Measurements from ENCODE around the gene MISP.

Gene MISP

DNA sequence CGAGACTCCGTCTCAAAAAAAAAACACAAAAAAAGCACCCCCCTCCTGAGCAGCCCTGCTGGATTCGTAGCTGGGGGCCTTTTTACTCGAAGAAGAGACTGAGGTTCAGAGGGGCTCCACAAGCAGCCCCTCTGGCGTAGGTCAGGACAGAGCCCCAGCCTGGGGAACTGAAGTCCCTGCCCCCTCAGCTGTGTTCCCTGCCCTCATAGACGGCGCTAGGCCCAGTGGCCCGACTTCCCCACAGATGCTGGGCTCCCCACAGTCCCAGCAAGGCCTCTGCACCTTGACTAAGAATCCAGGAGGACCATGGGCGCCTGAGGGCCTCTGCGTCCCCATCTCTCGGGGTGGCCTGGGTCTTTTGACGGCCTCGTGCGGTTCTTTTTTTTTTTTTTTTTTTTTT is 1.1 kb upstream of the MISP start:
- no peak overlapping the region for H3K4me3 ChIP-seq (ENCODE audit: extremely low read depth, insufficient read depth, low read length, poor library complexity, severe bottlenecking)
- no peak overlapping the region for H3K27ac ChIP-seq (ENCODE audit: low read depth, low read length, severe bottlenecking)
- 91 to 92% methylated on average over 7 to 8 of the region's 14 CpGs for WGBS, 2 experiments (ENCODE audit: insufficient coverage in 2 of 2)
- H3K9me3 ChIP-seq (ENCODE audit: control insufficient read depth, low read length) = peaks cover 18% of the 10 kb centered on the region
- peaks cover 10% of the 10 kb centered on the region for H3K4me1 ChIP-seq (ENCODE audit: control insufficient read depth, insufficient read depth, low read length, poor library complexity, severe bottlenecking)
- H3K36me3 ChIP-seq (ENCODE audit: control insufficient read depth, insufficient read depth, low read length) = no peaks in the 10 kb centered on the region

DNA sequence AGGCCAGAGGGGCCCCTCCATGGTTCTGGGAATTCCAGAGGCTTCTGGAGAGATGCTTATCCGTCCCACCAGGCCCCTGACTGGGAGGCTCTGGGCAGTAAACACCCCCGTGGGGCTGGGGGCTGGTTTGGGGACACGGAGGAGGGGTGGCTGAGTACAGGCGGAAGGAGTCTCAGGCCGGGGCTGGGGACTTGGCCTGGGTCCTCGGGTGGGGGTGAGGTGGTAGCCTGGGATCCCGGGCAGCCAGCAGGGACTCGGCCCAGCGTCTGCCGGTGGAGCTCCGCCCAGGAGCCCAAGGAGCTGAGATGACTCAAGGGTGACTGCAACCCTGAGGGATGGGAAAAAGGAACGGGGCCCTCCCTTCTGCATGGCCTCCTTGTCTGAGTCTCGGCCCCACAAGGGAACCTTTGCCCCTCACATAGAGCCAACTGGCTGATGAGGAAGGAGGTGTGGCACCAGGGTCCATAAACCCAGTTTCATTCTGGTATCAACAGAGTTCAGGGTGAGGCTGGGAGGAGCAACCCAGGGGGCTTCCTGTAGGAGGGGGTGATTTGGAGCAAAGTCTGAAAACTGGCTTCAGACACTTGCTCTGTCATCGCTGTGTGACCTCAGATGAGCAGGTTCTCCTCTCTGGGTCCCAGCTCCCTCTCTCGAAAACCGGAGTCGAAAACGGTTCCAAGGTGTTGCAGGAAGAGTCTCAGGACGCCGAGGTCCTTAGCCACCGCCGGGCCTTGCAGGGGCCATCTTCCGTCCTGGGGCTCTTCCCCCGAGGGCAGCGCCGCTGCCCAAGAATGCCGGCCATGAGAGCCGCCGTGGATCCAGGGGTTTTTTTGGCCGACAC is 809 bp downstream of the MISP start:
- no peaks in the 10 kb centered on the region for H3K36me3 ChIP-seq (ENCODE audit: control insufficient read depth, insufficient read depth, low read length)
- H3K4me3 ChIP-seq (ENCODE audit: extremely low read depth, insufficient read depth, low read length, poor library complexity, severe bottlenecking) = no peak overlapping the region
- peak overlapping the region; percentile 36 for H3K27ac ChIP-seq (ENCODE audit: low read depth, low read length, severe bottlenecking)
- peaks cover 16% of the 10 kb centered on the region for H3K9me3 ChIP-seq (ENCODE audit: control insufficient read depth, low read length)
- H3K4me1 ChIP-seq (ENCODE audit: control insufficient read depth, insufficient read depth, low read length, poor library complexity, severe bottlenecking) = peaks cover 10% of the 10 kb centered on the region
- 78% methylated on average over 25 to 27 of the region's 30 CpGs for WGBS, 2 experiments (ENCODE audit: insufficient coverage in 2 of 2)

DNA sequence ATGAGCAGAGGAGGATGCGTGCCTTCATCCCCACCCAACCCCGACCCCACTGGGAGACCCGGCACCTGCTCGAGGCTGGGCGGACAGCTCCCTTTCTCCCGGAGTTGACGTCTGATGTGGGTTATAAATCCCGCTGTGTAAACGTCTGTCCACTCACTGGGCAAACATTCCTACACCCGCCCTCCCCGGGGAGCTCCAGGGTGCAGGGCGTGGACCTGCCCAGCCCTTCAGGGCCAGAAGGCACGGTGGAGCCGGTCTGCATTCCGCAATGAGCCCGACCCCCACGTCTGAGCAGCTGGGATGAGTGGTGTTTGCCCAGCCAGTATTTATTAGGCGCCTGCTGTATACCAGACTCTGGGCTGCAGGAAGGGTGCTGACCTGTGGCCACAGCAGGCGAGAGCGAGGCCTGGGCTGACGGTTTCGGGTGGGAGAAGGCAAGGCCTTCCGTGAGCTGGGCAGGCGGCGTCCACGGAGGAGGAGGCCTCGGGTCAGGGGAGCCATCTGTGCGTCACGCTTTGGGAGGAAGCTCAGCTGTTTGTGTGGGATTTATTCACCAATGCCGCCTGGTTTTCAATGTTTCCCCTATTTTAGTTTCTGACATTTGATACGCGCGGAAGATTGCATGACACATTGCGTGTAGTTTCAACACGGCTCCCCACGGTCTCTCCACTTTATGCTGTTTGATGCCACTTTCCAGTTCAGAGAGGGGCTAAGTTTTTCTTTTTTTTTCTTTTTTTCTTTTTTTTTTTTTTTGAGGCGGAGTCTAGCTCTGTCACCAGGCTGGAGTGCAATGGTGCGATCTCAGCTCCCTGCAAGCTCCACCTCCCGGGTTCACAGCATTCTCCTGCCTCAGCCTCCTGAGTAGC is 2.0 kb downstream of the MISP start:
- Histone ChIP-seq H3K9me3 (ENCODE audit: control insufficient read depth, low read length) (peaks cover 11% of the 10 kb centered on the region), H3K4me1 (ENCODE audit: control insufficient read depth, insufficient read depth, low read length, poor library complexity, severe bottlenecking) (peaks cover 10% of the 10 kb centered on the region), H3K36me3 (ENCODE audit: control insufficient read depth, insufficient read depth, low read length) (no peaks in the 10 kb centered on the region), H3K4me3 (ENCODE audit: extremely low read depth, insufficient read depth, low read length, poor library complexity, severe bottlenecking) (no peak overlapping the region), H3K27ac (ENCODE audit: low read depth, low read length, severe bottlenecking) (peak overlapping the region; percentile 59)
- WGBS, 2 experiments (ENCODE audit: insufficient coverage in 2 of 2) = 82 to 92% methylated on average over 24 to 32 of the region's 39 CpGs

DNA sequence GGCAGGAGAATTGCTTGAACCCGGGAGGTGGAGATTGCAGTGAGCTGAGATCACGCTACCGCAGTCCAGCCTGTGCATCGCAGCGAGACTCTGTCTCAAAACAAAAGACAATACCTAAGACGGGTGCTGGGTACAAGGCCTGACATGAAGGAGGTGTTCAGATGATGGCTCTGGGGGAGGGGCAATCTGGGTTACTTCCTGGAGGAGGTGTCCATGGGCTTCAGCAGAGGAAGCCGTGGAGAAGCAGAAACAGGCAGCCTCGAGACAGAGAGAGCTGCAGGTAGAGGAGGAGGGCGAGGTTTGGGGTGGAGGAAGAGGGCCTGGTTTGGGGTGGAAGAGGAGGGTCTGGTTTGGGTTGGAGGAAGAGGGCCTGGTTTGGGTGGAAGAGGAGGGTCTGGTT is 3.6 kb downstream of the MISP start:
- no peaks in the 10 kb centered on the region for H3K36me3 ChIP-seq (ENCODE audit: control insufficient read depth, insufficient read depth, low read length)
- H3K4me1 ChIP-seq (ENCODE audit: control insufficient read depth, insufficient read depth, low read length, poor library complexity, severe bottlenecking) = peaks cover 10% of the 10 kb centered on the region
- no peak overlapping the region for H3K4me3 ChIP-seq (ENCODE audit: extremely low read depth, insufficient read depth, low read length, poor library complexity, severe bottlenecking)
- 90 to 94% methylated on average over 6 to 9 of the region's 9 CpGs for WGBS, 2 experiments (ENCODE audit: insufficient coverage in 2 of 2)
- peaks cover 10% of the 10 kb centered on the region for H3K9me3 ChIP-seq (ENCODE audit: control insufficient read depth, low read length)
- H3K27ac ChIP-seq (ENCODE audit: low read depth, low read length, severe bottlenecking) = no peak overlapping the region

DNA sequence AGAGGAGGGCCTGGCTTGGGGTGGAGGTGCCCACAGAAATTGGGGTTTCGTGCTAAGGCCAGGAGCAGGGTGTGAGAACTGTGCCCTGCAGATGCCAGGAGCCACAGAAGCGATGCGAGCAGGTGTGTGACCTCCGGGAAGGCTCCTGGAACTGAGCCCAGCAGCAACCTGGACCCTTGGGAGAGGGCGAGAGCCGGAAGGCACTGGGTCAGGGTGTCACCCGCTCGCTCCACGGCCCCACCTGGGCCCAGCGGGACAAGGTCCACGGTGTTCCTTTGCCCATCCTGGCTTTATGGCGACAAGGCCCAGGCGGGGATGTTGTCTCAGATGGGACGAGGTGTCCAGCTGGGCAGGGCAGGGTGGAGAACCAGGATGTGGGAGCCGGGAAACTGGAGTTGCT is 4.2 kb downstream of the MISP start:
- Histone ChIP-seq H3K4me1 (ENCODE audit: control insufficient read depth, insufficient read depth, low read length, poor library complexity, severe bottlenecking) (peaks cover 10% of the 10 kb centered on the region), H3K9me3 (ENCODE audit: control insufficient read depth, low read length) (peaks cover 10% of the 10 kb centered on the region), H3K36me3 (ENCODE audit: control insufficient read depth, insufficient read depth, low read length) (no peaks in the 10 kb centered on the region), H3K4me3 (ENCODE audit: extremely low read depth, insufficient read depth, low read length, poor library complexity, severe bottlenecking) (no peak overlapping the region), H3K27ac (ENCODE audit: low read depth, low read length, severe bottlenecking) (no peak overlapping the region)
- 93 to 94% methylated on average over 11 to 13 of the region's 15 CpGs for WGBS, 2 experiments (ENCODE audit: insufficient coverage in 2 of 2)

DNA sequence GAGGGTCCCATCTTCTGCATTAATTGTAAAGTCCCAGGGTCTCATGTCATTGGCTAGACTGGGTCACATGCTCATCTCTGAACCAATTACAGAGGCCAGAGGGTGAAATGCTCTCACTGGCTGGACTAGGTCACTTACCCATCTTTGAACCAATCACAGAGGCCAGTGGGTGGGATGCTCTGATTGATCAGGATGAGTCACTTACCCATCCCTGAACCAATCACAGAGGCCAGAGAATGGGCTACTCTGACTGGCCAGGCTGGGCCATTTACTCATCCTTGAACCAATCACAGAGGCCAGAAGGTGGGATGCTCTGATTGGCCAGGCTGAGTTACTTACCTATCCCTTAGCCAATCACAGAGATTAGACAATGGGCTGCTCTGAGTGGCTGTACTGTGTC is 5.3 kb downstream of the MISP start:
- Histone ChIP-seq H3K36me3 (ENCODE audit: control insufficient read depth, insufficient read depth, low read length) (no peaks in the 10 kb centered on the region), H3K4me1 (ENCODE audit: control insufficient read depth, insufficient read depth, low read length, poor library complexity, severe bottlenecking) (peaks cover 8% of the 10 kb centered on the region), H3K27ac (ENCODE audit: low read depth, low read length, severe bottlenecking) (no peak overlapping the region), H3K4me3 (ENCODE audit: extremely low read depth, insufficient read depth, low read length, poor library complexity, severe bottlenecking) (no peak overlapping the region), H3K9me3 (ENCODE audit: control insufficient read depth, low read length) (peaks cover 10% of the 10 kb centered on the region)

DNA sequence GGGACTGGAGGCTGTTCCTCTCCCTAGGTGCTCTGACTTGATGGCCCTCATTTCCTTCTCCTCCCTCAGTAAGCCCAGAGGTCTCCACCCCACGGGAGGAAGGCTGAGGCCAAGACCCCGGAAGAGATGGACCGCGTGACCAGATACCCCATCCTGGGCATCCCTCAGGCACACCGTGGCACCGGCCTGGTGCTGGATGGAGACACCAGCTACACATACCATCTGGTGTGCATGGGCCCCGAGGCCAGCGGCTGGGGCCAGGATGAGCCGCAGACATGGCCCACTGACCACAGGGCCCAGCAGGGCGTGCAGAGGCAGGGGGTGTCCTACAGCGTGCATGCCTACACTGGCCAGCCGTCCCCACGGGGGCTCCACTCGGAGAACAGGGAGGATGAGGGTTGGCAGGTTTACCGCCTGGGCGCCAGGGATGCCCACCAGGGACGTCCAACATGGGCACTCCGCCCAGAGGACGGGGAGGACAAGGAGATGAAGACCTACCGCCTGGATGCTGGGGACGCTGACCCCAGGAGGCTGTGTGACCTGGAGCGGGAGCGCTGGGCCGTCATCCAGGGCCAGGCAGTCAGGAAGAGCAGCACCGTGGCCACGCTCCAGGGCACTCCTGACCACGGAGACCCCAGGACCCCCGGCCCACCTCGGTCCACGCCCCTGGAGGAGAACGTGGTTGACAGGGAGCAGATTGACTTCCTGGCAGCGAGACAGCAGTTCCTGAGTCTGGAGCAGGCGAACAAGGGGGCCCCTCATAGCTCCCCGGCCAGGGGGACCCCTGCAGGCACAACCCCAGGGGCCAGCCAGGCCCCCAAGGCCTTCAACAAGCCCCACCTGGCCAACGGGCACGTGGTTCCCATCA is 6.1 kb downstream of the MISP start:
- 96 to 97% methylated on average over 31 to 36 of the region's 36 CpGs for WGBS, 2 experiments (ENCODE audit: insufficient coverage in 2 of 2)
- Histone ChIP-seq H3K27ac (ENCODE audit: low read depth, low read length, severe bottlenecking) (no peak overlapping the region), H3K4me3 (ENCODE audit: extremely low read depth, insufficient read depth, low read length, poor library complexity, severe bottlenecking) (no peak overlapping the region), H3K36me3 (ENCODE audit: control insufficient read depth, insufficient read depth, low read length) (no peaks in the 10 kb centered on the region), H3K4me1 (ENCODE audit: control insufficient read depth, insufficient read depth, low read length, poor library complexity, severe bottlenecking) (no peaks in the 10 kb centered on the region), H3K9me3 (ENCODE audit: control insufficient read depth, low read length) (peaks cover 10% of the 10 kb centered on the region)

DNA sequence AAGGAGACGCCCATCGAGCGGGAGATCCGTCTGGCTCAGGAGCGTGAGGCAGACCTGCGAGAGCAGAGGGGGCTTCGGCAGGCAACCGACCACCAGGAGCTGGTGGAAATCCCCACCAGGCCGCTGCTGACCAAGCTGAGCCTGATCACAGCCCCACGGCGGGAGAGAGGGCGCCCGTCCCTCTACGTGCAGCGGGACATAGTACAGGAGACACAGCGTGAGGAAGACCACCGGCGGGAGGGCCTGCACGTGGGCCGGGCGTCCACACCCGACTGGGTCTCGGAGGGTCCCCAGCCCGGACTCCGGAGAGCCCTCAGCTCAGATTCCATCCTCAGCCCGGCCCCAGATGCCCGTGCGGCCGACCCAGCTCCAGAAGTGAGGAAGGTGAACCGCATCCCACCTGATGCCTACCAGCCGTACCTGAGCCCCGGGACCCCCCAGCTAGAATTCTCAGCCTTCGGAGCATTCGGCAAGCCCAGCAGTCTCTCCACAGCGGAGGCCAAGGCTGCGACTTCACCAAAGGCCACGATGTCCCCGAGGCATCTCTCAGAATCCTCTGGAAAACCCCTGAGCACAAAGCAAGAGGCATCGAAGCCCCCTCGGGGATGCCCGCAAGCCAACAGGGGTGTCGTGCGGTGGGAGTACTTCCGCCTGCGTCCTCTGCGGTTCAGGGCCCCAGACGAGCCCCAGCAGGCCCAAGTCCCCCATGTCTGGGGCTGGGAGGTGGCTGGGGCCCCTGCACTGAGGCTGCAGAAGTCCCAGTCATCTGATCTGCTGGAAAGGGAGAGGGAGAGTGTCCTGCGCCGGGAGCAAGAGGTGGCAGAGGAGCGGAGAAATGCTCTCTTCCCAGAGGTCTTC is 7.1 kb downstream of the MISP start:
- no peak overlapping the region for H3K4me3 ChIP-seq (ENCODE audit: extremely low read depth, insufficient read depth, low read length, poor library complexity, severe bottlenecking)
- H3K9me3 ChIP-seq (ENCODE audit: control insufficient read depth, low read length) = peaks cover 10% of the 10 kb centered on the region
- H3K4me1 ChIP-seq (ENCODE audit: control insufficient read depth, insufficient read depth, low read length, poor library complexity, severe bottlenecking) = no peaks in the 10 kb centered on the region
- no peak overlapping the region for H3K27ac ChIP-seq (ENCODE audit: low read depth, low read length, severe bottlenecking)
- WGBS, 2 experiments (ENCODE audit: insufficient coverage in 2 of 2) = 91 to 94% methylated on average over 37 to 48 of the region's 50 CpGs
- H3K36me3 ChIP-seq (ENCODE audit: control insufficient read depth, insufficient read depth, low read length) = no peaks in the 10 kb centered on the region

DNA sequence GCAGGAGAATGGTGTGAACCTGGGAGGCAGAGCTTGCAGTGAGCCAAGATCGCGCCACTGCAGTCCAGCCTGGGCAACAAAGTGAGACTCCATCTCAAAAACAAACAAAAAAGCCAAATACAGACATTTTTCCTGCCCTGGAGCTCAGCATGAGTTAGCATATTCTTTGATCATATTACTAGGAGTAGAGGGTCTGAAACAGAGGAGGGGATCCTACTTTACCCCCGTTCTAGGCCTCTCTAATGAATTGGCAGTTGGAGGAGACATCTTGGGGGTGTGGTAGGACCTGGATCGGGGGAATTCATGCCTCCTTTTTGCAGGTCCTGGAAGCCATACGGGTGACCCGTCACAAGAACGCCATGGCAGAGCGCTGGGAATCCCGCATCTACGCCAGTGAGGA is 12.3 kb downstream of the MISP start:
- 91 to 98% methylated on average over 6 to 8 of the region's 10 CpGs for WGBS, 2 experiments (ENCODE audit: insufficient coverage in 2 of 2)
- H3K27ac ChIP-seq (ENCODE audit: low read depth, low read length, severe bottlenecking) = no peak overlapping the region
- H3K9me3 ChIP-seq (ENCODE audit: control insufficient read depth, low read length) = no peaks in the 10 kb centered on the region
- H3K4me1 ChIP-seq (ENCODE audit: control insufficient read depth, insufficient read depth, low read length, poor library complexity, severe bottlenecking) = no peaks in the 10 kb centered on the region
- no peaks in the 10 kb centered on the region for H3K36me3 ChIP-seq (ENCODE audit: control insufficient read depth, insufficient read depth, low read length)
- H3K4me3 ChIP-seq (ENCODE audit: extremely low read depth, insufficient read depth, low read length, poor library complexity, severe bottlenecking) = no peak overlapping the region

DNA sequence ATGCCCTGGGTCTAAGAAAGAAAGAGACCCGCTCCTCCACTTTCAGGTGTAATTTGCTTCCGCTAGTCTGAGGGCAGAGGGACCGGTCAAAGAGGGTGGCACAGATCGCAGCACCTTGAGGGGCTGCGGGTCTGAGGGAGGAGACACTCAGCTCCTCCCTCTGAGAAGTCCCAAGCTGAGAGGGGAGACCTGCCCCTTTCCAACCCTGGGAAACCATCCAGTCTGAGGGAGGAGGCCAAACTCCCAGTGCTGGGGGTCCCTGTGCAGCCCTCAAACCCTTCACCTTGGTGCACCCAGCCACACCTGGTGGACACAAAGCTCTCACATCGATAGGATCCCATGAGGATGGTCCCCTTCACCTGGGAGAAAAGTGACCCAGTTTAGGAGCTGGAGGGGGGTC is 13.0 kb downstream of the MISP start:
- WGBS, 2 experiments (ENCODE audit: insufficient coverage in 2 of 2) = 85 to 96% methylated on average over 5 of the region's 6 CpGs

More for the DNA sequence above, 13.0 kb downstream of the MISP start:
- Histone ChIP-seq H3K4me1 (ENCODE audit: control insufficient read depth, insufficient read depth, low read length, poor library complexity, severe bottlenecking) (peaks cover 5% of the 10 kb centered on the region), H3K36me3 (ENCODE audit: control insufficient read depth, insufficient read depth, low read length) (no peaks in the 10 kb centered on the region), H3K27ac (ENCODE audit: low read depth, low read length, severe bottlenecking) (no peak overlapping the region), H3K9me3 (ENCODE audit: control insufficient read depth, low read length) (no peaks in the 10 kb centered on the region), H3K4me3 (ENCODE audit: extremely low read depth, insufficient read depth, low read length, poor library complexity, severe bottlenecking) (no peak overlapping the region)
